Activated CD4-positive, alpha-beta T cell treated with anti-CD3 and anti-CD28 coated beads, Interleukin-2, amount 50 U/mL, for 24 hours (primary cell): ENCODE data around the gene TAS2R43.
"Not testable (repeated sequence)": the region's sequence is repeated elsewhere in the genome, so short reads cannot be mapped to it uniquely, and the experiment has no call there.

Source experiments
- DNase-seq, 2 donors: peaks; one replicate each; pipeline ENCODE4 v3.0.0-alpha.2; 2020; ENCODE audit warnings: low read depth in 1 of 2, low spot score in 1 of 2

The TAS2R43 gene, protein sequence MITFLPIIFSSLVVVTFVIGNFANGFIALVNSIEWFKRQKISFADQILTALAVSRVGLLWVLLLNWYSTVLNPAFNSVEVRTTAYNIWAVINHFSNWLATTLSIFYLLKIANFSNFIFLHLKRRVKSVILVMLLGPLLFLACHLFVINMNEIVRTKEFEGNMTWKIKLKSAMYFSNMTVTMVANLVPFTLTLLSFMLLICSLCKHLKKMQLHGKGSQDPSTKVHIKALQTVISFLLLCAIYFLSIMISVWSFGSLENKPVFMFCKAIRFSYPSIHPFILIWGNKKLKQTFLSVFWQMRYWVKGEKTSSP

DNA sequence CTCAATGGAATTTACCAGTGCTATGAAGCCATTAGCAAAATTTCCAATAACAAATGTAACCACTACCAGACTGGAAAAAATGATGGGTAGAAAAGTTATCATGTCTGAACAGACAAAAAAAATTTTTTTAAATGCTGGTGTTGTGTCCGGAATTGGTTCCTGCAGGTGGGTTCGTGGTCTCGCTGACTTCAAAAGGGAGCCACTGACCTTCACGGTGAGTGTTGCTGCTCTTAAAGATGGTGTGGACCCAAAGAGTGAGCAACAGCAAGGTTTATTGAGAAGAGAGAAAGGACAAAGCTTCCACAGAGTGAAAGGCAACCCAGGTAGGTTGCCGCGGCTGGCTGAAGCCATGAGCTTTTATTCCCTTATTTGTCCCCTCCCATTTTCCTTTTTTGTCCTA is at the start of gene TAS2R43:
Gene TAS2R43, minus strand, starts transcription at position 186 of the 400 bp plus-strand sequence. Its CDS starts 84 bp downstream, at position 102.
- DNase-seq, result no peak

DNA sequence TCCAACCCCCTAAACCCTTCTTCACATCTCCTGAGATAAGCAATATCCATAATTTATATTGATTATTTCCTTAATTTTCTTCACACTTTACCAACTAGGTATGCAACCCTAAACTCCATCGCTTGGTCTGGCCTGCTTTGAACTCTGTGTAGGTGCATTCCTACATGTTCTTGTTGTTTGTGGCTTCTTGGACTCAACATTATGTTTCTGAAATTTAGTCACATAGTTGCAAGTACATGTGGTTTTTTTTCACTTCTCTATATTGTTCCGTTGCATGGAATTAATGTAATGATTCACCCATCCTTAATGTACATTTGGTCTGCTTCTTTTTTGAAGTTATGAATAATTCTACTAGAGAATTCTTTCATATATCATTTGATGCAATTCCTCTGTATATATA is 44.0 kb upstream of the TAS2R43 start:
- DNase-seq, result no peak

DNA sequence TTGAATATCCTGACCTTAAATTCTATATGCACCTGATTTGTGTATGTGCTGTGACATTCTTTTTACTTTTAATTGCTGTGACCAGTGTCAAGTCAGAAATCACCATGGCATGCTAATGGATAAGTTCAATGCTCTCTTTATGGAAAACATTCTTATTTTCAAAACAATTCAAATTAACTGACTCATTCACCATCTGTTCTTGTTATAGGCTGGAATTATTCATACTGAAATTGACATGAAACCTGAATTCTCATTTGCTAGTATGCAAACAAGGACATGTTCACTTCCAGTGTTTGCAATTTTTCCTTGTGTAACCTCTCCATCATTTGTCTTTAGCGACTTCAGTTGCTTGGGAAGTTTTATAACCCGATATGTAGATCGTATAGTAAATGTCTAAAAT is 42.2 kb upstream of the TAS2R43 start, which contains the start of gene TAS2R30:
Gene TAS2R30, minus strand, starts transcription at position 340 of the 400 bp plus-strand sequence. CDS start 400 bp downstream, outside the sequence.
- no peak for DNase-seq

DNA sequence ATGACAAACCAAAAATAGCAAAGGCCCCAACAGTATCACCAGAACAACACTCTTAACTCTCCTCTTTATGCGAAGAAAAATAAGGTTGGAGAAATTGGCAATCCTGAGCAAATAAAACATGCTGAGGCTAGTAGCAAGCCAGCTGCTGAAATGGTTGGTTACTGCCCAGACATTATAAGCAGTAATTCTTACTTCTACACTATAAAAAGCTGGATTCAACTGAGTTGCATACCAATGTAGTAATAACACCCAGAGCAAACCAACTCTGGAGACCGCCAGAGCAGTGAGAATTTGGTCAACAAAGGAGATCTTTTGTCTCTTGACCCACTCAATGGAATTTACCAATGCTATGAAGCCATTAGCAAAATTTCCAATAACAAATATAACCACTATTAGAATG is 41.7 kb upstream of the TAS2R43 start:
- no peak for DNase-seq

DNA sequence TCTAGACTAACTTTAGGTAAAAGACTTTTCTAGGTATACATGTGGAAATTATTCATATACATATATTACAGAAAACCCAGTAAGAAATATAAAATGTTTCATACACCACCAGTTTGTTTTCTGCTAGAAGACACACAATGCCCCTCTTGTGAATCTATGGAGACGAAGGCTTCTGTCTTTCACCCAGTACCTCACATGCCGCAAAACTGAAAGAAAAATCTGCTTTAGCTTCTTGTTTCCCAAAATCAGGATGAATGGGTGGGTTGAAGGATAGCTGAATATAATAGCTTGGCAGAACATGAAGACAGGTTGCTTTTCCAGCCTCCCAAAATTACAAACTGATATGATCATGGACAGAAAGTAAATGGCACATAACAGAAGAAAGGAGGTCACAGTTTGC is 41.0 kb upstream of the TAS2R43 start:
- DNase-seq, result no peak

DNA sequence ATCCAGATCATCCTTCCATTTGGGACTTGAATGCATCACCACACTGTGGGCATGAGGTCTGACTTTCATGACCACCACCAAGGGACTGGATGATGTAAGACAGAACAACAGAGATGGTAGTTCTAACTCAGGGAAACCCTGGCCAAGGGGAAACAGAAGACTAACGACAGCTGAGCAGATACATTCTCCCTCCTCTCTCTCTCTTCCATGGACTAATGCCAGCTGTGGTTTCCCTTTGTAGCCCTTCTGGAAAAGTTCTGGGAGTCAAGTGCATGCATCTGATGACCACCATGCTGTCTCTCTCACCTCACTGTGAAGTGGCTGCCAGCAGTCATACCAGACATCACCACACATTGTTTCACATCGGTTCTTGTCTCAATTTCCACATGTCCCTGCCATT is 38.9 kb upstream of the TAS2R43 start:
- DNase-seq, result no peak

DNA sequence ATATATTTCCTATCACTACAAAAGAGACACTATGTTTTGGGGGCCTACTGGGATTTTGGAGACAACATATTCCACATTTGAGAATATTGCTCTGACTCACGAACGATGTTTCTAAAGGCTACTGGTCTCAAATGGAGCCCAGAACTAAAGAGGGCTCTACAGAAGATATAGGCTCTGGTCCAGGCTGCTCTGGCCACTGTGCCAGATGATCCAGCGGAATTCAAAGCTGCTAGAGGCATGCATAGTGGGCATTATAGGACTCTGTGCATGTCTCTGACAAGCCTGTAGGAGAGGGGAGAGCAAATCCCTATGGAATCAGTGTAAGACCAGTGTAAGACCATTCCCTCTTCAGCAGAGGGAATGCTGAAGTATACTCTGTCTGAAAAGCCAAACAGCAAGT is 38.3 kb upstream of the TAS2R43 start:
- DNase-seq, result no peak

DNA sequence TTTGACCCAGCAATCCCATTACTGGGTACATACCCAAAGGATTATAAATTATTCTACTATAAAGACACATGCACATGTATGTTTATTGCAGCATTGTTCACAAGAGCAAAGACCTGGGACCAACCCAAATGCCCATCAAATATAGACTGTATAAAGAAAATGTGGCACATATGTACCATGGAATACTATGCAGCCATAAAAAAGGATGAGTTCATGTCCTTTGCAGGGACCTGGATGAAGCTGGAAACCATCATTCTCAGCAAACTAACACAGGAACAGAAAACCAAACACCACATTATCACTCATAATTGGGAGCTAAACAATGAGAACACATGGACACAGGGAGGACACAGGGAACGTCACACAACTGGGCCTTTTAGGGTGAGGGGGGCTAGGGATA is 22.0 kb upstream of the TAS2R43 start:
- not testable (repeated sequence) for DNase-seq

DNA sequence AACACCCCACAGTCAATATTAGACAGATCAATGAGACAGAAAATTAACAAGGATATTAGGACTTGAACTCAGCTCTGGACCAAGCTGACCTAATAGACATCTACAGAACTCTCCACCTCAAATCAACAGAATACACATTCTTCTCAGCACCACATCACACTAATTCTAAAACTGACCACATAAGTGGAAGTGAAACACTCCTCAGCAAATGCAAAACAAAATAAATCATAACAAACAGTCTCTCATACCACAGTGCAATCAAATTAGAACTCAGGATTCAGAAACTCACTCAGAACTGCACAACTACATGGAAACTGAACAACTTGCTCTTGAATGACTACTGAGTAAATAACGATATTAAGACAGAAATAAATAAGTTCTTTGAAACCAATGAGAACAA is 19.1 kb upstream of the TAS2R43 start:
- DNase-seq, result not testable (repeated sequence)

DNA sequence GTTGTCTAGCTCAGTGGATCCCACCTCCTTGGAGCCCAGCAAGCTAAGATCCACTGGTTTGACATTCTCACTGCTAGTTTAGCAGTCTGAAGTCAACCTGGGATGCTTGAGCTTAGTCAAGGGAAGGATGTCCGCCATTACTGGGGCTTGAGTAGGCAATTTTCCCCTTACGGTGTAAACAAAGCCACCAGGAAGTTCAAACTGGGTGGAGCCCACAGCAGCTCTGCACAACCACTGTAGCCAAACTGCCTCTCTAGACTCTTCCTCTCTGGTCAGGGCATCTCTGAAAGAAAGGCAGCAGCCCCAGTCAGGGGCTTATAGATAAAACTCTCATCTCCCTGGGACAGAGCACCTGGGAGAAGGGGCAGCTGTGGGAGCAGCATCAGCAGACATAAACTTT is 16.7 kb upstream of the TAS2R43 start:
- no peak for DNase-seq

DNA sequence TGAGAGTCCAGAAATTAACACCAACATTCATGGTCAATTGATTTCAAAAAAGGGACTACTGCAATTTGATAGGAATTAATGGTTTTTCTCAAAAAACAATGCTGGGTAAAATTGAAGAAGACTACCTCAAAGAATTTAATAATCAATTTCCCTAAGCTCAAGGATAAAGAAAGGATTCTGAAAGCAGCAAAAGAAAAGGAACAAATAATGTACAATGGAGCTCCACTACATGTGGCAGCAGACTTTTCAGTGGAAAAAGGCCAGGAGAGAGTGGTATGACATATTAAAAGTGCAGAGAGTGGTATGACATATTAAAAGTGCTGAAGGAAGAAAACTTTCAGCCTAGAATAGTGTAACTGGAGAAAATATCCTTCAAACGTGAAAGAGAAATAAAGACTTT is 15.6 kb upstream of the TAS2R43 start:
- no peak for DNase-seq

DNA sequence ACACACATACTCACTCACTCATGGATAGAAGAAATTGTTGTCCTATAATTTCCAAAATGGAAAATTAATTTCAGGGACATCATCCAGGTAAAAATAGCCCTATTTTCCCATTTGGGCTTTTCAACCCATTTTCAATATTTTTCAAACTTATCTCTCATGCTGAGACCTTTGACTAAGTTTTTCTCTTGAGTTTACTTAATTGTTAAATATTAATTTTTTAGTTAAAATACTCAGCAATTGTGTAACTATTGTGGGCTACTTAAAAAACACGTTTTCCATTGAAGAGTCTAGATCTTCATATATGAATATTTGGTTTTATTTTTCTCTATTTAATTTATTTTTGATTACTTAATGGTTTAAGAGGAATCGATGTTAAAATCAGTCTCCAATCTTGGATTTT is 14.2 kb upstream of the TAS2R43 start:
- no peak for DNase-seq

DNA sequence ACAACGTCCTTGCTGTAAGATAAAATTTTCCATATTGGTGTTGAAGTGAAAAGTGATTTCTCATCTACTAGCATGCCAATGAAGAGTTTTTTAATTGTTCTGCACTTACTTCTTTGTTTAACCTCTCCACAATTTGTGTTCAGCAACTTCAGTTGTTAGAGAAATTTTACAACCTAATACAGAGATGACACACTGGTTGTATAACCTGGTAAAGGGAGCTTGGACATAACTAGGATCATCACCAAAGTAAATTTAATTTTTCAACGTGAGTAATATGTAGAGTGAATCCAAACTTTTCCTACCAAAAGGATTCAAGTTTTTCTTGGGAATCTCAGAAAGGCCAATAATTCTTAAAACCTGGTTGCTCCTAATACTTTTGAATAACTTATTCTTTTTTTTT is 13.4 kb upstream of the TAS2R43 start:
- no peak for DNase-seq

DNA sequence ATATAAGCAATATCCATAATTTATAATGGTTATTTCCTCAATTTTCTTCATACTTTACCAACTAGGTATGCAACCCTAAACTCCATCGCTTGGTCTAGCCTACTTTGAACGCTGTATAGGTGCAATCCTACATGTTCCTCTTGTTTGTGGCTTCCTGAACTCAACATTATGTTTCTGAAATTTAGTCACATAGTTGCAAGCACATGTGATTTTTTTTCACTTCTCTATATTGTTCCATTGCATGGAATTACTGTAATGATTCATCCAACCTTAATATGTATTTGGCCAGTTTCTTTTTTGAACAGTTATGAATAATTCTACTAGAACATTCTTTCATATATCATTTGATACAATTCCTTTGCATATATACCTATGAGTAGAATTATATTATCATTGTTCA is 2.8 kb upstream of the TAS2R43 start:
- DNase-seq, result not testable (repeated sequence)

DNA sequence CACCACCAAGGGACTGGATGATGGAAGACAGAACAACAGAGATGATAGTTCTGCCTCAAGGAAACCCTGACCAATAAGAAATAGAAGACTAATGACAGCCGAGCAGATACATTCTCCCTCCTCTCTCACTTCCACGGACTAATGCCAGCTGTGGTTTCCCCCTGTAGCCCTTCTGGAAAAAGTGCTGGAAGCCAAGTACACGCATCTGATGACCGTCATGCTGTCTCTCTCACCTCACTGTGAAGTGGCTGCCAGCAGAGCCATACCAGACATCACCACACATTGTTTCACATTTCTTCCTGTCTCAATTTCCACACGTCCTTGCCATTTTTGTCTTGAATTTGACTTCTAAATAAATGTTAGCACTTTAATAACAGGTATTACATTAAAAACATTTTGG is 2.9 kb downstream of the TAS2R43 start:
- no peak for DNase-seq

DNA sequence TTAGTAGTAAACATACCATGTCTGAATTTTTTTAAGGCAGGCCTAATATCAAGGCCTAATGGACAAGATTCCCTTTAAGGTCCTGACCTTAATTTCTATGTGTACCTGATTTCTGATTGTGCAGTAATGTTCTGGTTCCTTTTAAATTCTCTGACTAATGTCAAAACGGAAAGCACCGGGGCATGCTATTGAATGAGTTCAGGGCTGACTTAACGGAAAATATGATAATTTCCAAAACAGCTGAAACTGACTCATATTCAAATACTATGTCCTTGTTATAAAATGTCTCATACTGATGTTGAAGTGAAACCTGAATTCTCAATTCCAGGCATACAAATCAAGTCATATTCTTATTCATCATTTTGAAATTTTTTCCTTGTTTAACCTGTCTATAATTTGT is 6.7 kb downstream of the TAS2R43 start:
- DNase-seq, result peak in 1 of 2 donors; percentile 44

DNA sequence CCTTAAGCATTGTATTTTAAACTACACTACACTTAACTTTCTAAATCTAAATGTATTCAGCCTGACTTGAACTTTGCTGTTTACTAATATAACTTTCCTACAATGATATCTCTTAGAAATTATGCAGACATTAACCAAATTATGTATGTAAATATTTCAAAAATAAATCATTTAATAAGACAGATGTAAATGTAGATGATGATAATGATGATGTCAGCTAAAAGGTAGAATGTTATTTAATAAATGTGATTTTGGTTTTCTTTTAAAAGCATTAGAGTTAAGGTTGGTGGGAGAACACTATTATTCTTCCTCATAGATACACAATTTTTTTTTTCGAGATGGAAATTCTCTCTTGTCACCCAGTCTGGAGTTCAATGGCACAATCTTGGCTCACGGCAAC is 10.1 kb downstream of the TAS2R43 start:
- no peak for DNase-seq

DNA sequence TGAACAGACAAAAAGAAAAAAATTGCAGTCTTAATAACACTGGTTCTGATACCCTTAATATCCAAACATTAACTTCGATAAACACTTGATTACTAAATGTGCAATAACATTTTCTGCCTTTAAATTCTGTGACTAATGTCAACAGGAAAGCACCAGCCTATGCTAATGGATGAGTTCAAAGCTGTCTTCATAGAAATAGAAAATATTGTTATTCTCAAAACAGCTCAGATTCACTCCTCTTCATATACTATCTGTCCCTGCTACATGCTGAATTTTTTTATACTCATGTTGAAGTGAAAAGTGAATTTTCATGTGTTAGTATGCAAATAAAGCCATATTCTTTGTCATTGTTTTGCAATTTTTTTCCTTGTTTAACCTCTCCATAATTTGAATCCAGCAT is 13.9 kb downstream of the TAS2R43 start:
- DNase-seq, result no peak

DNA sequence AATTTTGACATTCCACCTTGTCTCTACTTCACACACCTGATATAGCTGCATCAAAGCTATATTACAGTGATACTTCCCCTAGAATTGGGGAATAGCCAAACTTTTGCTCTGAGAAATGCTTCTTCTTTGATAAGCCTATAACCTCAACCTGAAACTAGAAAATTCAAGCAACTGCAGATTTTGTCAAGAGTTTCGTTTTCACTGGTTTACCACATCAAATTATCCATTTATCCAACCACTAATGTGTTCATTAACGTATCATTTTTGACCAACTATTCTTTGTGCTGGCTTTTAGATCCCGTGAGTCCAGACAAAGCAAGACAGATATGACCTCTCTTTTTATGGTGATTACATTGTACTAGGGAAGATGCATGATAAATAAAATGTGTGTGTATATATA is 16.5 kb downstream of the TAS2R43 start:
- DNase-seq, result no peak

DNA sequence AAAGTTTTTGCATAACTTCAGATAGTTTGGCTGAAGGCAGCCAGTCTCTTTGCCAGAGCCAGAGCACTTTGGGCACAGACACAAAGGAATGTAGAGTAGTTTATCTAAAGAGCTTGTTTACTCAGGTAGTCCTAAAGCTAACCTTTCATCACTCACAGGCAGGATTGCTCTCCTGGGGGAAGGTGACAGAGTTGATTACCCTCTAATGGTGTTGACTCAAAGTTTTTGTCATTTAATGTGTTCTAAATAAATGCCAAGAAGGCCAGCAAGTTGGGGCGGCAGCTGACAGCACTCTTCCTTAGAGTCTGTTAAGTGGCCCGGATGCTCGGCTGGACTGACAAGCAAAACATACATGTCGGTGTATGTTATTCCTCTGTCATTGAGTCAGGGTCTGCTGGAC is 20.7 kb downstream of the TAS2R43 start:
- DNase-seq, result no peak

DNA sequence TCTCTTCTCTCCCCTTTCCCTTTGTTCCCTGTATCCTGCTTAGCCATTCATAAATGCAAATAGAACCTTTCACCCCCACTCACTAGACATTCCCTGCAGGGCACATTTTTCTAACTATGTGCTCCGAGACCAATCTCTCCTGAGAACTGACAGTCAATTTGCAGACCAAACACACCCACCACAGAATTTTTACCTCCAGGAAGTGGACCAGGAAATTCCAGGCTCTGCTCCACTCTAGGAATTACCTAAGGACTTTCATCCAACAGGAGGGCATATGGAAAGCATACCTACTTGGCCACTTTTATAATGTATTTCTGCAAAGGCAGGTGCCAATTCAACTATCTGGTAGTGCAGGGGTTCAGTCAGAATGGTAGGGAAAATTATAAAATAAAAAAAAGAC is 21.1 kb downstream of the TAS2R43 start:
- no peak for DNase-seq

DNA sequence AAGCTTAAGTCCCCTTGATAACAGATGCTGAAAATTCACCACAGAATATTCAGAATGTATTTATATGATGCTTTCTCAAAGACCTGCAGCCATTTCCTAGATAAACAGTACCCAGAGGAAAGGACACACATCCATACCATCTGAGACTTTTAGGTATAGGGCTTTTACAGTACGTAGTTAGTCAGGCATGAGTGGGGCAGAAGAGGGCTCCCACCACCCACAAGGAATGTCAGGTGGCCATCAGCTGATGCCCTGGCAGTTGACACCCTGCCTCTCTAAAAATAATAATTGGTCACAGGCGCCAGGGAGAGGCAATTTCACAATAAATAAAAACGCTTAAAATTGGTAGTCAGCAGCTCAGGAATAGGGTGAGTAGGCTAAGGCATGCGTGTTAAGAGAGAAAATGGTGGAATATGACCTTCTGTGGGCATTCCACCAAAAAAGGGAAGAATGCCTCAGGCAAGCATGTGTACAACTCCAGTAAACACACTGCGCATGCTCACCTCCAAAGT is 22.2 kb downstream of the TAS2R43 start:
- no peak for DNase-seq

DNA sequence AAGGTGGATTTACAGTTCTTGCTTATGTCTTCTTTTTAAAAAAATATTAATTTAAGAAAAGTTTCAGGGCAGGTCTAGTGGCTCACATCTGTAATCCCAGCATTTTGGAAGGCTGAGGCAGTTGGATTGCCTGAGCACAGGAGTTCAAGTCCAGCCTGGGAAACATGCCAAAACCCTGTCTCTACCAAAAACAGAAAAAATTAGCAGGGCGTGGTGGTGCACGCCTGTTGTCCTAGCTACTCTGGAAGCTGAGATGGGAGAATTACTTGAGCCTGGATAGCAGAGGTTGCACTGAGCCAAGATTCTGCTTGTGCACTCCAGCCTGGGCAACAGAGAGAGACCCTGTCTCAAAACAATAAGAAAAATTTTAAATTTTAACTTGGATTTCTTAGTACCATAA is 24.6 kb downstream of the TAS2R43 start:
- no peak for DNase-seq
